ENCODE data around the gene FMN1.

Gene FMN1

DNA sequence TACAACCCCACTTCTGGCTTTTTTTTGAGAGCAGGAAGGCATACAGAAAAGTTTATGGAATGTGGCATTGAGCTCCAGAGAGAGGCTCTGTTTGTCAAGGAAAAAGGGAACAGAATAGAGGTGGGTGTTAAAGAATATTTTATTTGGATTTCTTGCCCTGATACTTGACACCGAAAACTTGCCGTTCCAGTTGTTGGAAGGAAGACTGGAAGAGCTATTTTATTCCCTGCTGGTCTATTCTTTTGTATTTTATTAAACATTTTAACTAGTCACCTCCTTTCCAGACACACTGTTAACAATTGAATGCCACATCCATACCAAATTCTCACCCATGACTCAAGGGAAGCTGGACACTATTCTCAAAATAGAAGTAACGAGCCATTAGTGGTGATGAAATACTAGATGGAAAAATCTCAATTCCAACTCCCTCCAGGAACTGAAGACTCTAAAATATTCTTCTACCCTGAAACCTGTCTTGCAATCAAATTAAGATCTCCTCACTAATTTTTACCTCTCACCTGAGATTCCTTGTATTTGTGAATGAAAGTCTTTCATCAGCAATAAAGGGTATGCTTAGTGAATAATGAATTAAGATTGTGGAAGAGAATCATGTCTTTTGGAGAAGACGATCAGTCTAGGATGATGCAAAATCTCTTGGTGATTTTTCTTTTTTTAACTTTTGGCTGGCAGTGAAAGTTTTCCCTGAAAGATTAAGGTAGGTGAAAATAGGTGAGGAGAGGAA is 448.2 kb downstream of the FMN1 start:
- DNase-seq: no peak

DNA sequence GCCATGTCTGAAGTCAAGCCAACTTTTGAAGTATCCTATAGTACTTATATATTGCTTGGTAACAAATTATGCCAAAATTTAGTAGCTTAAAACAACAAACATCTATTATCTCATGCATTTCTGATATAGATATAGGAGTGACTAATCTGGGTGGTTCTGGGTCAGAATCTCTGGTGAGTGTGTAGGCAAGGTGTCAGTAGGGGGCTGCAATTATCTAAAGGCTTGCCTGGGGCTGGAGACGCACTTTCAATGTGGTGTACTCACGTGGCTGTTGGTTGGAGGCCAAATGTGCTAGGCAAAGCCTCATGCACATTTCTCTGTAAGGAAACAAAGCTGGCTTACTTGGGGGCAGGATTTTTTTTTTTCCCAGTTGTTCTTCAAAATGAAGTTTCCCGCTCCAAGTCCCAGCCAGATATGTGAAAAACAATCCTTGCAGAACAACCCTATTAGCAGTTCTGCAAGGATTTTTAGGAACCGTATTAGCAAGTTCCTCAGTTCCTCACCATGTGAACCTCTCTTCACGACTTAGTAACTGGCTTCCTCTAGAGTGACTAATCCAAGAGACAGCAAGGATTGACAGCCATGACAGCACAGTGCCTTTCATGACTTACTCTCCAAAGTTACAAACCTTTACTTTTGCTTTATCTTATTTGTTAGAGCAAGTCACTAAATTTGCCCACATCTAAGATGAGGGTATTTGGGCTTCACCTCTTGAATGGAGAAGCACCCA is 450.9 kb downstream of the FMN1 start:
- no peak for DNase-seq

DNA sequence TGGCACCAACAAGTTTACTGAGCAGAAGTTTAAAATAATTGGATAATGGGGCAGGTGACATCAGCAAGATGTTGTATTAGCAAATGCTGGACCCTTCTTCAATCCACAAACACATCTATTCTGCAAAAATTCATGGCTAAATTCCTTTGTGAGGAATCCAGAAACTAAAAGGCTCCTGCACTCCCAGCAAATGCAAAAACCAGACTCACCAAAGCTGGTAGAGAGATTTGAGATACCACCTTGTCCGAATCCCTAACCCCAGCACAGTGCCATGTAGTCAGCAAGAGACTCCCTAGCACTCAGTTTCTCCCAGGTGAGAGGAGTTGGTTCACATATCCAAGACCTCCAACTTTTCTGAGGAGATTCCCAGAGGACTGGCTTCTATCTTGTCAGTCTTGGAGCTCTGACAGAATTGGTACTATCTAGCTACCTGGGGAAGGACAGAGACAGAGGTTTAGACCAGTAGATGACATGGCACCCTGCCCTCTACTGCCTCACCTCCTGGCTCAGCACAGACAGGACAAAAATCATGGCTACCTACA is 454.9 kb downstream of the FMN1 start:
- DNase-seq: no peak

DNA sequence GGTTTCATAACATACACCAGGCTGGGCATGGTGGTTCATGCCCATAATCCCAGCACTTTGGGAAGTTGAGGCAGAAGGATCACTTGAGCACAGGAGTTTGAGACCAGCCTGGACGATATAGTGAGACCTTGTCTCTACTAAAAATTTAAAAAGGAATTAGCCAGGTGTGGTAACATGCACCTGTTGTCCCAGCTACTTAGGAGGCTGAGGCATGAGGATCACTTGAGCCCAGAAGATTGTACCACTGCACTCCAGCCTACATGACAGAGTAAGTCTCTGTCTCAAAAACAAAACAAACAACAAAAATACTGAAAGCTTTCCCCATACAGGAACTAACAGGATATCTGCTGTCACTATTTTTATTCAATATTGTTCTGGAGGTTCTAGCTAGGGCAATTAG is 455.8 kb downstream of the FMN1 start:
- no peak for DNase-seq

DNA sequence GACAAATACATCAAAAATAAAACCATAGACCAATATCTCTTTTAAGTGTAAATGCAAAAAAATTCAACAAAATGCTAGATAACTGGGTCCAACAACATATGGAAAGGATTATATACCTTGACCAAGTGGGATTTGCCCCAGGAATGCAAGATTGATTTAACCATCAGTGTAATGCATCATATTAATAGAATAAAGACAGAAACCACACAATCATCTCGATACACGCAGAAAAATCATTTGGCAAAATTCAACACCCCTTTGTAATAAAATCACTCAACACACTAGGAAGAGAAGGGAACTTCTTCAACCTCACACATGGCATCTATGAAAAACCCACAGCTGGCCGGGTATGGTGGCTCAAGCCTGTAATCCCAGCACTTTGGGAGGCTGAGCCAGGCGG is 457.2 kb downstream of the FMN1 start:
- no peak for DNase-seq

DNA sequence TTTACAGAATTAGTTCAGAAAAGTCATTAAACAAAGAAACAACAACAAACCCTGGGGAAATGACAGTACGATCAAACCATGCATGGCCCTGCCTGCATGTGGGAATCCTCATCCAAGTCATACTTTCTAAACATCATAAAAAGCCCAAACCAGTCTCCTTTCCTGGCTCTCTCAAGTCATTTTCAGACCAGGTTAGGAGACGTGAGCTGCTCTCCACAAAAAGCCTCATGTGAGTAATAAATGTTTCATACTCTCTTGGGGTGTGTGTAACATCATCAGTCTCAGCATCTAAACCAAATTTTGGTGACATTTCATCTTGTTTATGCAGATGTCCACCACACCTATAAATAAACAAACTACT is 457.8 kb downstream of the FMN1 start:
- DNase-seq: no peak

DNA sequence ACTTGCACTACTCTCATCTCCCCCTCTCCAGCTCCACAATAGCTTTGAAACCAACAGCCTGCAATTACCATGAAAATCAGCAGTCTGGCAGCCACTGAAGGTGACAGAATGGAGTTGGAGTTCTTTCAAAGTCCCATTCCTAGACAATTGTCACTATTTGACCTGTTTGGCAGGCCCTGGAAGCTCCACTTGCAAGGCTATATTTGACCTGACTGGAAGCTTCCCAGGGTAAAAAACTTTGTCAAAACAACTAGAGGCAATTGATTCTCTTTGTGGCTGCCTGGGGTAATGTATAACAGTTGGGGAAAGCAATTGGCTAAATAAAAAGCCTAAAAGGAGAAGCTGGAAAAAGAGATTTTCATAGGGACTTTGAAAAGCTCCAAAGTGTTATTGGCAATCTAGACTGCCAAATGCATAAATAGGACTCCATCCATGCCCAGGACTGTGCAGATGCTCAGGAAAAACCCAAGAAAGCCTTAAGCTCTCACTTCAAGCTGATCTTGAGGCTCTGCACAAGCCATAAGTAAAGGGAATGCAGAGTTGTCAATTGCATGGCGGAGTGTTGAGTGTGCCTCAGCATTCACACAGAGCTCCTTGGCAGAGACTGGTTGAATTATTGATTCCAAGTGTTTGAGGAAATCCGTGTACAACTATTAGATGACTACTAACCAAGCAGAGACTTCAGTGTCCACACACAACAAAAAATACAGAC is 458.4 kb downstream of the FMN1 start:
- DNase-seq: no peak

DNA sequence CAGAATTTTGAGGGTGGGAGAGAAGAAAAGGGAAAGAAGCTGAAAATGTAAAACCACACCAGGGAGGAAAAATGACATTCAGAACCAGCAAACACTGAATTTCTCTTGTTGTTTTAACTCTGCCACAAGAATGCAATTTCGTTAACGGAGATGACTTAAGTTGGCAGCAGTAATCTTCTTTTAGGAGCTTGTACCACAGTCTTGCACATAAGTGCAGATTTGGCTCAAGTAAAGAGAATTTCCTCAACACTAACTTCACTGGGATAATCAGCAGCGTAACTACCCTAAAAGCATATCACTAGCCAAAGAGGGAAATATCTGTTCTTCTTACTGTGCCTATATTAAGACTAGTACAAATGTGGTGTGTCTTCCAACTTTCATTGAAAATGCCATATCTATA is 461.2 kb downstream of the FMN1 start:
- no peak for DNase-seq

DNA sequence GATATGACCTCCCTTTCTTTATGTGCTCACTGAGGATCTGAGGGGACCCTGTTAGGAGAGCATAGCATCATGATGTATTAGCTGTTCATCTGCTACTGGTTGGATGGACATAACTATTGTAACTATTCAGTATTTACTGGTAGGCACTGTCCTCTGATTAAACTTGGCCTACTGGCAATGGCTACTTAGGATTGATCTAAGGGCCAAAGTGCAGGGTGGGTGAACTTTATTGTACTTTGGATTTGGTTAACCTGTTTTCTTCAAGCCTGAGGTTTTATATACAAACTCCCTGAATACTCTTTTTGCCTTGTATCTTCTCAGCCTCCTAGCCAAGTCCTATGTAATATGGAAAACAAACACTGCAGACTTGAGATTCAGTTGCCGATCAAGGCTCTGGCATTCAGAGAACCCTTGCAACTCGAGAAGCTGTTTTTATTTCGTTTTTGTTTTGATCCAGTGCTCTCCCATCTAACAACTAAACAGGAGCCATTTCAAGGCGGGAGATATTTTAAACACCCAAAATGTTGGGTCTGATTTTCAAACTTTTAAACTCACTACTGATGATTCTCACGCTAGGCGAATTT is 461.8 kb downstream of the FMN1 start:
- DNase-seq: no peak

DNA sequence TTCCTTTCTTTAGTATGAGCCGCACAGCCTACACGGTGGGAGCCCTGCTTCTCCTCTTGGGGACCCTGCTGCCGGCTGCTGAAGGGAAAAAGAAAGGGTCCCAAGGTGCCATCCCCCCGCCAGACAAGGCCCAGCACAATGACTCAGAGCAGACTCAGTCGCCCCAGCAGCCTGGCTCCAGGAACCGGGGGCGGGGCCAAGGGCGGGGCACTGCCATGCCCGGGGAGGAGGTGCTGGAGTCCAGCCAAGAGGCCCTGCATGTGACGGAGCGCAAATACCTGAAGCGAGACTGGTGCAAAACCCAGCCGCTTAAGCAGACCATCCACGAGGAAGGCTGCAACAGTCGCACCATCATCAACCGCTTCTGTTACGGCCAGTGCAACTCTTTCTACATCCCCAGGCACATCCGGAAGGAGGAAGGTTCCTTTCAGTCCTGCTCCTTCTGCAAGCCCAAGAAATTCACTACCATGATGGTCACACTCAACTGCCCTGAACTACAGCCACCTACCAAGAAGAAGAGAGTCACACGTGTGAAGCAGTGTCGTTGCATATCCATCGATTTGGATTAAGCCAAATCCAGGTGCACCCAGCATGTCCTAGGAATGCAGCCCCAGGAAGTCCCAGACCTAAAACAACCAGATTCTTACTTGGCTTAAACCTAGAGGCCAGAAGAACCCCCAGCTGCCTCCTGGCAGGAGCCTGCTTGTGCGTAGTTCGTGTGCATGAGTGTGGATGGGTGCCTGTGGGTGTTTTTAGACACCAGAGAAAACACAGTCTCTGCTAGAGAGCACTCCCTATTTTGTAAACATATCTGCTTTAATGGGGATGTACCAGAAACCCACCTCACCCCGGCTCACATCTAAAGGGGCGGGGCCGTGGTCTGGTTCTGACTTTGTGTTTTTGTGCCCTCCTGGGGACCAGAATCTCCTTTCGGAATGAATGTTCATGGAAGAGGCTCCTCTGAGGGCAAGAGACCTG is 463.5 kb downstream of the FMN1 start:
- no peak for DNase-seq

DNA sequence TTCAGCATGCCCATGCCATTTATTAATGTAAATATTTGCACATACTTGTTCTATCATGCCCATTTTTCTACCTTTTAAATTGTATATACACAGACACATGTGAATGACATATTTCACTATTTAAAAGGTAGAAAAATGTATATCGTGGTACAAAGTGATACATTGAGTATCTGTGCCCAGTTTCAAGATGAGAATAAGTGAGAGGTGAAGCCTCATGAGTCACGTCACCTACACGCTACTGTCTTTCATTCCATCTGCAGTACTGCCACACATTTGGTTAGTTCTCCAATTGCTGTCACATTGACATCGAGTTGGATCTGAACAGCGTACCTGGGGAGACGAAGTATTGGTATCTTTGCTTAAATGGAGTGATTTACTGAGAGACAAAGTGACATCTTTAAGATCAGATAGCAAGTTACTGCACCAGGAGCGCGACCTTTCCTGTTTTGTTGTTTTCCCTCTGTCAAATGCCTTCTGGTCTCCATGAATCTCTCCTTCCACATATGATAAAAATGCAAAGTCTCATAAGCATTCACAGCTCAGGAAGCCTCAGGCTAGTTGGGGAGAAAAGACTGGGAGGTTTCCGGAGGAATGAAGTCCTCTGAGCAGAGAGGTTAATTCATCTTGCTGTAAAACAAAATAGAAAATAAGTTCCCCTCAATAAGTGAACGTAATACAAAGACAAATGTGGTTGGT is 464.7 kb downstream of the FMN1 start:
- DNase-seq: no peak

DNA sequence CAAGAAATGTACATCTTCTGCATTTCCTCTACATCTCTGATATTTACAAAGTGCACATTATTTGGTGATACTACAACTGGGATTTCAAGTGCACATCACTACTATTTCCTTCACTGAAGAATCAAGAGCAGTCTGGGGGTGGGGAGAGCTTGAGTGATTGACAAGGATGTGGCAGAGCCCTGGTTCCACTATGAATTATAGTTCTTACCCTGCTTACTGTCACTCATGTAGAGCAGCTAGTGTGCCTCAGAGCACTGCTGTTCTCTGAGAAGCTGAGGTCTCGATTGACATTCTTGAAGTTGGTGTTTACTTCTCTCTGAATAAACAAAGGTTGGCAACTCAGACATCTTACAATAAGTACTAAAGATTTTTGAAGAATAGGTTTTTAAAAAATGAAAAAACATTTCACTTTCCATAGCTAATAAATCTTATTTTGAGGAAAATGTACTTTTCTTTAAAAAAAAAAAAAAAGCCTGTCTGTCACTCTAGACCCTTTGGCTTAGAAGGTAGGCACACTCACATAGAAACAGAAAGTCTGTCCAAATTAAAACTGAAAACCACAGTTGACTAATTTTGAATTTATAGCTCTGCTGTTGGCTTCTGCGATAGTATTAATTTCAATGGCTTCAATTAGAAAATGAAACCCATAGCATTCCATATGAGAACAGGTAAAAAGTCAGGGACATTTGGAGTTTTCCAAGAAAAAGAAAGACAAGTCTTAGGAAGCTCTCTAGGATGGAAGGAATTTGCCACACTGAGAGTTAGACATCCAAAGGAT is 471.2 kb downstream of the FMN1 start:
- no peak for DNase-seq

DNA sequence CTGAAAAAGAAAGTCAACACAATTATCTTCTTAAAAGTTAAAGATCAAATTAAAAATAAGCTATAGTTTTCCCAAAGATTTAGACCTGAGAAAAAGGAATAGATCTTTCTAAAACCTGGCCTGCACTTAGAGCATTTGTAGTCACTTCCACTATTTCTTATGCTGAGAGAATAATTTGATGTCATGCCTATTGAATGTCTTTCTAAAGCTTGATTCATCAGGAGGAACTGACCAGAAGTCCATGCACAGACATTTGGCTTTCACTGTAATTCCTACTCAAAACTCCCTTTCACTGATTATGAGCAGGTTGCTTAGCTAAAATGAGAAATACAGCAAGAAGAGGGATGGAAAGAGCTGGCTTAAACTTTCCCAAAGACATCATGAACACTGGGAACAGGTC is 472.4 kb downstream of the FMN1 start:
- DNase-seq: no peak

DNA sequence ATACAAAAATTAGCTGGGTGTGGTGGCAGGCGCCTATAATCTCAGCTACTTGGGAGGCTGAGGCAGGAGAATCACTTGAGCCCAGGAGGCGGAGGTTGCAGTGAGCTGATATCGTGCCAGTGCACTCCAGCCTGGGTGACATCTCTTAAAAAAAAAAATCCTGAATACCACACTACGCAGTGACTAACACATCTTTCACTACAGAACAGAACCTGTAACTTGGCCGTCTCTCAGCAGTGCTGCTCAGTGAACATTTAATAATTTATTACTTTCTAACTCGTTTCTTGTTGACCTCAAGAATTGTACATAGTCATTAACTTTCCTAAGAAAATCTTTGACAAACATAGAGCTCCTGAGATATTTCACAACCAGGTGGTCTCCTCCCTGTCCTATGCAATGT is 472.9 kb downstream of the FMN1 start:
- no peak for DNase-seq

DNA sequence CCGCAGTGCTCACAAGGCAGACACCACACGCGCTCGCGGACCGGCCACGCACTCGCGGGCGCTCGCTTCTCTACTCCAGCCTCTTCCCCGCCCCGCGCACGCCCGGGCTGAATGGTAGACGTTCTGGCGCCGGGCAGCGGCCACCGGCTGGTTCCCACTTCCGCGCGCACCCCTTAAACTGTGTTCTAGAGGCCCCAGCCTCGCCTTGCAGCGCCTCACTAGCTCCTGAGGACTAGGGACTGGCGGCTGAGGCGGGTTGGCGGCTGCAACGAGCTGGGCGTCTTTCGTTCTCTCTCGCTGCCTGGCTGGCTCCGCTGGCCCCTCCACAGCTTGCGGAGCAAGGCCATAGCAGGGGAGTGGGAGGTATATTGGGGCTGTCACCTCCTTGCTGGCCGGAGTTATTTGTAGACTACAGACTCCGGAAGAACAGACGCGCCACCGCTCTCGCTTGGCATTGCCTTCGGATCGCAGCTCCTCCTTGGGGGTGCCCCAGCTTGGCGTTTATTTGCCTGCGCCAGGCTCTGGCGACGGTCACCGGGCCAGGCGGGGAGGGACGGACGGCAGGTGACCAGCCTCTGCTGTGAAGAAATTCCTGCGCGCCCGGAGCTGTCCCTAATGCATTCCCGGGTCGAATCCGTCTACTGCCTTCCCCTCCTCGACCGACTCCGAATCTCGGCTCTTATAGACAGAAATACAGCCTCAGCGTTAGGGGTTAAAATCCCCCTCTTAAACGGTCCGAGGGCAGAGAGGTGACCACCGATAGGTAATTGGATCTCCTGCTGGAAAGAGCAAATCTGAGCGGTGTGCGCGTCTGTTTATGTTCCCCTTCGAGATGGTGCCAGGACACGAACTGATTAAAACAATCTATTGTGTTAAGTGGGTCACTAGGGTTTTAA is 475.4 kb downstream of the FMN1 start:
- DNase-seq: no peak

DNA sequence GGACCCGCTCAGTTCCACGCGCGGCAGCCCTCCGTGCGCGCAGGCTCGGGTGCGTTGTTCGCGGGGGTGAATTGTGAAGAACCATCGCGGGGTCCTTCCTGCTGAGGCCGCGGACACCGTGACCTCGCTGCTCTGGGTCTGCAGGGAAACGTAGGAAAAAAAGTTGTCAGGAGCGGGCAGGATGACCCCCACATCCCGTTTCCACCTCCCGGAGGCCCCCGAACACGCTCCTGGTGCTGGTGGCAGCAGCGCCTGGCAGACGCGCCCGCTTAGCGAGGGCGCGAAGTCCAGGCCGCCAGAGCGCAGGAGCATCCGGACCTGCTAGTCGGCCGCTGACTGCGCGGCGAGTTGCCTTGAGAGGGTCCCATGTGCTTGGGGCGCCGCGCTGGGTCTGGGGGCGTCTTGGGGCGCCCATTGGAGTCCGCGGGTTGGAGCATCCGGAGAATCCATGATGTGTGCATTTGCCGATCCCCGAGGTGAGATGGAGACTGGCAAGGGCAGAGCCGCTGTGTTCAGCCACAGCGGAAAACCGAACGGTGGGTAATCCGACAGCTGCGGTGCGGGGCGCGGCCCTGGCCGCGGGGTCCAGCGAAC is 476.2 kb downstream of the FMN1 start:
- no peak for DNase-seq

DNA sequence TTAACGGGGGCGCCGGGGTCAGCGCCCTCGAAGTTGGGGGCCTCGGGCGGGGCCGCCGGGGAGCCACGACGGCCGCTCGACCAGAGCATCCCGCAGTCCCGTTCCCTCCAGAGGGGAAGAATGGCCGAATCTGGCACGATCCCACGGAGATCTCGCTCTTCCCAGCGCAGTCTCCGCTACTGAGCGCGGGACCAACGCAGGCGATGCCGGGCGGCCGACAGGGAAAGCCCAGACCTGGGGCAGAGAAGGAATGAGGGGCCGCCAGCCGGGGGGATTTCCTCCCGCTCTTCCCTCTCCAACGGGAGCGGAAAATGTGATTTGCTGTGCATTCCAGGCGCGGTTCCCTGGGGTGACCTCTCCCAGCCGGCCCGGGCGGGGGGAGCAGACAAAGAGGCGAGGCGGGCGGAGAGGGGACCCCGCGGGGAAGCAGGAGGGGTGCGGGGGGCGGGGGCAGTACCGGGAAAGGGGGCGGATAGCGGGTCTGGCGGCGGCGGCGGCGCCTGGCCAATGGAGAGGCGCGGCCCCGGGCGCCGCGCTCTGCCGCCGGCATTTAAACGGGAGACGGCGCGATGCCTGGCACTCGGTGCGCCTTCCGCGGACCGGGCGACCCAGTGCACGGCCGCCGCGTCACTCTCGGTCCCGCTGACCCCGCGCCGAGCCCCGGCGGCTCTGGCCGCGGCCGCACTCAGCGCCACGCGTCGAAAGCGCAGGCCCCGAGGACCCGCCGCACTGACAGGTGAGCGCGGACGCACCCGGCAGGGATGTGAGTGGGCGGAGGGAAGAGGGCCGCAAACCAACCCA is 476.9 kb downstream of the FMN1 start, which contains the start of gene GREM1:
Gene GREM1, plus strand, starts transcription at position 579 of the 801 bp plus-strand sequence. CDS start 12,687 bp downstream, outside the sequence.
- DNase-seq: no peak

DNA sequence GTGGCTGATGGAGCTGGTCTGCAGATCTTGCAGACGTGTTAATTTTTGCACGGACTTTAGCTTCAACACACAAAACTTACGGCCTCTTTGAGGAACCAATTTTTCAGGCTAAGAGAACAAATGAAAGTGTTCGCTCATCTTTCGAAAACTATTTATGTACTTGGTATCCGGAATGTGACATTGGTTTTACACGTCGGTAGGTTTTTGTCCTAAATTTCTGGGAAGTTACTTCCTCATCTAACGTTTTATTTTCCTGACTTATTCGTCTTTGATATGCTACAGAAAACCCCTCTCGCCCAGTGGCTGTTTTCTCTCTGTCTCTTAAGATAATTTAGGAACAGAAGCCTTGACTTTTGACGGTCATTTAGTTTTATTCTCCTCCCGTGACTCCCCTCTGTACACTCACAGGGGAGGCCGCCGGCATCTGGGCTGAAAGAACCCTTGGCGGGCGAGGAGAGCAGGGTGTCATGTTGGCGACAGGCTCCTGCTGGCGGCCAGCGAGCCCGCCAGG is 477.5 kb downstream of the FMN1 start:
- no peak for DNase-seq

All from CD4-positive, alpha-beta T cell treated with Interleukin-12 subunit alpha and Interleukin-12 subunit beta, for 1 hour (primary cell).